ENCODE measurements around the gene IPMK. TPM values are rescaled to one million over a fixed set of nuclear protein-coding genes. Genes with fewer than 3 reads are reported as not detected.

Gene IPMK
- total RNA-seq, 1 donor from 2014 or later: 5.7 TPM

DNA sequence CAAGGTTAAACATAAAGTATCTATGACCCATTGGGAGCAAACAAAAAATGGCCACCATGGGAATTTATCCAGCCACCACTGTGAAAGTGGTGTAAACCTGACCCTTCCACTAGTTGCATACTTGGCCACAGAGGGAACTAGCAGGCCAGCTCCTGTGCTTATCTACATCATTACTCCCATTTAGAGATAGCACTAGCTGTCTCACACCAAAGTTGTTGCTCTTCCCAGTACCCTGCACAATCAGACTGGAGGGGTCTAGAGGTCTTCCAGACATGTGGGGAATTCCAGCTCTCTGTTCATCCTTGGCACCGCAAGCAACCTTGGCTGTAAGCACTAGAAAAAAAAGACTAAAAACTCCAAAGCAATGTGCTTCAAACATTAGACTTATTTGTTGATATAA is 113.9 kb downstream of the IPMK start:
- Histone ChIP-seq H3K4me3 (no peak overlapping the region), H3K27me3 (no peaks in the 10 kb centered on the region), H3K36me3 (no peaks in the 10 kb centered on the region), H3K27ac (no peak overlapping the region), H3K4me1 (no peaks in the 10 kb centered on the region), H3K9me3 (no peaks in the 10 kb centered on the region)
- TF ChIP-seq CTCF (IDR thresholded peaks at IDR 0.05): no peak
- ATAC-seq: no peak
- no peak for DNase-seq
- intact Hi-C loops (cut with DNase I): no loop called here

DNA sequence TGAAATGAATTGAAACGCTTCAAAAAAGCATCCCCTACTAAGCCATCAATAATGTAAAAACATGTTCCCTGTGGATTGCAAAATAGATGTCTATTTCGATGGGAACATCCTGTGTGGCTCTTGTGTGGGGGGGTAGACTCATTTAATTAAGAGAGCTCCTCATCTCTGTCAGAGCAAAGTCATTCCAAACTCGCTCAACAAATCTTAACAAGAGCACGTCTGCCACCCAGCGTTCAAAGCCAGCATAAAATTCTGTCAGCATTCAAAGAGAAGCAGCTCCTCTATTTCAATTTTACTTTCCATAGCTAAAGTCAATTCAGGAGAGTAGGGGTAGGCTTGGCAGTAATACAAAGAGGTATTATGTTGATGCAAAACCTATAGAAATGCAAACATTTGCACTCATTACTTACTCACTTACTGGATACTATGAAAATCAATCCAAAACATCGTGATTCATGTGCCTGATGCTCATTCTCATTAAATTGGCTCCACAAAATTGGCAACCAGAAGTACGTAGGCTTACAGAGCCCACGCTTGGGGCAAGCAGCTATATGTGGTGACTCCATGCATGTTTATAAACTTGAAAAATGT is 114.9 kb downstream of the IPMK start:
- Histone ChIP-seq H3K27ac (no peak overlapping the region), H3K27me3 (no peaks in the 10 kb centered on the region), H3K36me3 (no peaks in the 10 kb centered on the region), H3K9me3 (no peaks in the 10 kb centered on the region), H3K4me3 (no peak overlapping the region), H3K4me1 (no peaks in the 10 kb centered on the region)
- intact Hi-C loops (cut with DNase I): no loop called here
- TF ChIP-seq CTCF (IDR thresholded peaks at IDR 0.05): peak; percentile 52
- no peak for DNase-seq
- ATAC-seq: peak; percentile 28

DNA sequence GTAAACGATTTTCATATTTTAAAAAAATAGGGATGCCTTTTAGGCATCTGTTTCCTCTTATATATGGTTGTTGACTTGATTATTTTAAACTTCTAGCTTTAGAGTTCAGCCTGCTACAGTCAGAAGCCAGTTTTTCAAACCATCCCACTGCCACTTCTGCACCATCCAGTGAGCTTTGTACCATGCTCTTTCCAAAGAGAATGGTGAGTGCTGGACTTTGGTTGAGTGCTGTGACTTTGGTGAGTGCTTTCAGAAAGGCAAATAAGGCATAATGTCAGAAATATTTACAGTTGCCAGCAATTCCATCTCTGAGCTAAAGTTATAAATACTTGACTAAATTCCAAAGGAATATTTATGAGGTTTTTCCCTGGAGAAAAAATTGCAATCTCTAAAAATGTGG is 117.4 kb downstream of the IPMK start:
- H3K27ac ChIP-seq: no peak overlapping the region
- no peak overlapping the region for H3K4me3 ChIP-seq
- DNase-seq (no peak), ATAC-seq (no peak)
- no peaks in the 10 kb centered on the region for H3K4me1 ChIP-seq
- intact Hi-C loops (cut with DNase I): no loop called here
- no peaks in the 10 kb centered on the region for H3K9me3 ChIP-seq
- H3K27me3 ChIP-seq: no peaks in the 10 kb centered on the region
- no peaks in the 10 kb centered on the region for H3K36me3 ChIP-seq
- no peak for TF ChIP-seq CTCF (IDR thresholded peaks at IDR 0.05)

- no peak for DNase-seq
- Histone ChIP-seq H3K27me3 (peaks cover 4% of the 10 kb centered on the region), H3K36me3 (no peaks in the 10 kb centered on the region), H3K9me3 (no peaks in the 10 kb centered on the region), H3K4me1 (no peaks in the 10 kb centered on the region), H3K27ac (no peak overlapping the region), H3K4me3 (no peak overlapping the region)
- intact Hi-C loops (cut with DNase I): no loop called here
- no peak for ATAC-seq
- TF ChIP-seq CTCF (IDR thresholded peaks at IDR 0.05): no peak
Measured at GRCh38 chr10:58143944-58144343, 123.8 kb downstream of the IPMK start.

Other genes starting within 250 kb of the IPMK start
- 23.7 TPM for gene CISD1, start 1.3 kb upstream of the IPMK start, total RNA-seq
- gene UBE2D1, start 67.1 kb upstream of the IPMK start, total RNA-seq: 18.2 TPM
- 28.3 TPM for gene TFAM, start 117.5 kb upstream of the IPMK start, total RNA-seq
- 9.2 TPM for gene BICC1, start 245.0 kb upstream of the IPMK start, total RNA-seq